GM21447 (cell line): ENCODE measurements around the gene SLC9A5.

Source experiments
- ATAC-seq: cut with Tn5 transposase; IDR thresholded peaks from one replicate; pipeline ENCODE4 v1.9.1; 2021; ENCODE audit not compliant: unreplicated experiment

SLC9A5 gene

GRCh38 chr16:67248401-67249177, at the start of gene SLC9A5:
SLC9A5 (plus strand) TSS chr16:67248979; CDS start chr16:67249015, 36 bp downstream.
- ATAC-seq = no peak

GRCh38 chr16:67199011-67199807, 49.6 kb upstream of the SLC9A5 start, which contains the start of gene ELMO3:
ELMO3 (plus strand) TSS chr16:67199131; CDS start chr16:67199327, 196 bp downstream.
- no peak for ATAC-seq

- no peak for ATAC-seq
Observed at GRCh38 chr16:67199808-67200198, 49.0 kb upstream of the SLC9A5 start.

- ATAC-seq = no peak
Observed at GRCh38 chr16:67200491-67200890, 48.3 kb upstream of the SLC9A5 start.

- no peak for ATAC-seq
Observed at GRCh38 chr16:67201411-67202345, 47.1 kb upstream of the SLC9A5 start.

- no peak for ATAC-seq
Observed at GRCh38 chr16:67202426-67202825, 46.4 kb upstream of the SLC9A5 start.

GRCh38 chr16:67202956-67203493, 45.8 kb upstream of the SLC9A5 start:
- ATAC-seq = no peak

GRCh38 chr16:67204076-67204475, 44.7 kb upstream of the SLC9A5 start:
- no peak for ATAC-seq

- ATAC-seq = no peak
Observed at GRCh38 chr16:67206129-67206837, 42.5 kb upstream of the SLC9A5 start.

GRCh38 chr16:67206838-67207248, 41.9 kb upstream of the SLC9A5 start:
- ATAC-seq = no peak

- no peak for ATAC-seq
Observed at GRCh38 chr16:67207249-67208091, 41.3 kb upstream of the SLC9A5 start.

GRCh38 chr16:67208154-67208896, 40.5 kb upstream of the SLC9A5 start:
- ATAC-seq = no peak

- no peak for ATAC-seq
Observed at GRCh38 chr16:67209565-67209964, 39.2 kb upstream of the SLC9A5 start.

- no peak for ATAC-seq
Observed at GRCh38 chr16:67210069-67210937, 38.5 kb upstream of the SLC9A5 start.

GRCh38 chr16:67211674-67212073, 37.1 kb upstream of the SLC9A5 start:
- no peak for ATAC-seq

GRCh38 chr16:67212766-67213165, 36.0 kb upstream of the SLC9A5 start:
- no peak for ATAC-seq

- ATAC-seq = no peak
Observed at GRCh38 chr16:67213197-67214019, 35.4 kb upstream of the SLC9A5 start.
